Smooth muscle cell (in vitro differentiated cells): ENCODE data around the gene MAOA. TPM values are rescaled to one million over a fixed set of nuclear protein-coding genes. Genes with fewer than 3 reads are reported as not detected.

Experiments used
- DNase-seq: peaks from one replicate; lab custom pipeline; 2025; ENCODE audit not compliant: unreplicated experiment; lab: John Stamatoyannopoulos, UW
- H2AFZ ChIP-seq: fragments of 200-600 bp; sonication (generic); 2 replicates; pipeline ENCODE4 v1.6.0; 2016; ENCODE audit warnings: antibody characterized with exemption, low read depth, mild to moderate bottlenecking
- H3F3A ChIP-seq: fragments of 200-600 bp; sonication (generic); 2 replicates; pipeline ENCODE4 v1.6.0; 2017; ENCODE audit warnings: antibody characterized with exemption, low read depth
- H3K27ac ChIP-seq: fragments of 200-600 bp; sonication (generic); 2 replicates; pipeline ENCODE4 v1.5.1; 2016; ENCODE audit warnings: low read depth, mild to moderate bottlenecking
- H3K27me3 ChIP-seq: fragments of 200-600 bp; sonication (generic); 2 replicates; pipeline ENCODE4 v1.6.1; 2016; ENCODE audit warnings: low read depth, mild to moderate bottlenecking
- H3K36me3 ChIP-seq: fragments of 200-600 bp; sonication (generic); 2 replicates; pipeline ENCODE4 v1.5.1; 2016; ENCODE audit warnings: low read depth
- H3K4me1 ChIP-seq: fragments of 200-600 bp; sonication (generic); 2 replicates; pipeline ENCODE4 v1.5.1; 2016; ENCODE audit warnings: low read depth
- H3K4me2 ChIP-seq: fragments of 200-600 bp; sonication (generic); 2 replicates; pipeline ENCODE4 v1.6.0; 2016; ENCODE audit warnings: mild to moderate bottlenecking
- H3K4me3 ChIP-seq: fragments of 200-600 bp; sonication (generic); 2 replicates; pipeline ENCODE4 v1.5.1; 2016; ENCODE audit warnings: mild to moderate bottlenecking
- H3K79me2 ChIP-seq: fragments of 200-600 bp; sonication (generic); 2 replicates; pipeline ENCODE4 v1.6.0; 2016; ENCODE audit warnings: low read depth, mild to moderate bottlenecking
- H3K9ac ChIP-seq: fragments of 200-600 bp; sonication (generic); 2 replicates; pipeline ENCODE4 v1.6.0; 2016; ENCODE audit warnings: low read depth
- H3K9me3 ChIP-seq: fragments of 200-600 bp; sonication (generic); replicated peaks from 2 replicates; pipeline ENCODE4 v1.5.1; 2016; ENCODE audit warnings: low read depth
- H4K20me1 ChIP-seq: fragments of 200-600 bp; sonication (generic); 2 replicates; pipeline ENCODE4 v1.6.0; 2016; ENCODE audit warnings: low read depth
- CTCF ChIP-seq: fragments of 200-600 bp; sonication (generic); IDR thresholded peaks from 2 replicates; pipeline ENCODE4 v1.5.1; 2017; ENCODE audit warnings: borderline replicate concordance, mild to moderate bottlenecking, antibody characterized with exemption; ENCODE audit not compliant: insufficient read depth, poor library complexity, severe bottlenecking
- WGBS: methylation state at CpG from one replicate; pipeline ENCODE4 v1.1.7; 2016; ENCODE audit warnings: low lambda C conversion rate; 5-methylcytosine and 5-hydroxymethylcytosine counted together
- polyA plus RNA-seq: library from polyadenylated mRNA; unstranded; fragments of >200 nt; fragmentation: Nextera tagmentation; extraction: Ambion mirVana; gene quantifications from 2 replicates; pipeline ENCODE4 v1.2.1, GENCODE V29; 2016
- total RNA-seq: library from RNA; depleted of rRNA; stranded (reverse); fragments of >200 nt; gene quantifications from 2 replicates; pipeline ENCODE4 v1.2.3, GENCODE V29; 2014

The MAOA gene
- total RNA-seq = 1.2 and 2.0 TPM in 2 replicates
- polyA plus RNA-seq = 1.6 and 2.9 TPM in 2 replicates

GRCh38 chrX:43656005-43656494 lies at the start of gene MAOA:
Gene MAOA, plus strand, starts transcription at chrX:43656299. Its CDS starts 43 bp downstream, at chrX:43656342.
- DNase-seq = peak; percentile 6
- no peaks in the 10 kb centered on the region for H3K9me3 ChIP-seq

GRCh38 chrX:43612400-43612799 lies 43.7 kb upstream of the MAOA start:
- no peak overlapping the region for H3K27ac ChIP-seq
- H3F3A ChIP-seq = no peaks in the 10 kb centered on the region

More at GRCh38 chrX:43656005-43656494, at the start of gene MAOA:
- Histone ChIP-seq H3K9ac (peak within 1 kb of the TSS; percentile 97), H4K20me1 (no peaks in the 10 kb centered on the region), H3F3A (no peaks in the 10 kb centered on the region), H3K79me2 (no peaks in the 10 kb centered on the region), H3K4me3 (peak within 1 kb of the TSS; percentile 53), H3K4me1 (no peaks in the 10 kb centered on the region), H2AFZ (peak within 1 kb of the TSS; percentile 84), H3K4me2 (peak within 1 kb of the TSS; percentile 79), H3K27me3 (no peaks in the 10 kb centered on the region), H3K27ac (no peak within 1 kb of the TSS), H3K36me3 (no peaks in the 10 kb centered on the region)
- 37% methylated on average over 29 of the region's 29 CpGs for WGBS
- no peak for TF ChIP-seq CTCF

GRCh38 chrX:43615660-43616059 lies 40.4 kb upstream of the MAOA start:
- H3F3A ChIP-seq = no peaks in the 10 kb centered on the region
- H3K9me3 ChIP-seq = no peaks in the 10 kb centered on the region
- TF ChIP-seq CTCF = no peak
- no peak overlapping the region for H3K4me2 ChIP-seq
- DNase-seq = no peak
- no peak overlapping the region for H3K4me3 ChIP-seq
- WGBS = 62% methylated on average over 5 of the region's 5 CpGs
- H3K4me1 ChIP-seq = peaks cover 13% of the 10 kb centered on the region
- H3K27me3 ChIP-seq = no peaks in the 10 kb centered on the region
- H2AFZ ChIP-seq = no peak overlapping the region
- H3K27ac ChIP-seq = no peak overlapping the region
- H3K9ac ChIP-seq = no peak overlapping the region
- H3K79me2 ChIP-seq = no peaks in the 10 kb centered on the region
- no peaks in the 10 kb centered on the region for H4K20me1 ChIP-seq
- H3K36me3 ChIP-seq = no peaks in the 10 kb centered on the region

More at GRCh38 chrX:43612400-43612799, 43.7 kb upstream of the MAOA start:
- no peak overlapping the region for H2AFZ ChIP-seq
- no peaks in the 10 kb centered on the region for H4K20me1 ChIP-seq
- no peak for DNase-seq
- no peaks in the 10 kb centered on the region for H3K36me3 ChIP-seq
- H3K4me2 ChIP-seq = no peak overlapping the region
- H3K27me3 ChIP-seq = no peaks in the 10 kb centered on the region
- no peak for TF ChIP-seq CTCF
- no peaks in the 10 kb centered on the region for H3K79me2 ChIP-seq
- H3K4me3 ChIP-seq = no peak overlapping the region
- no peaks in the 10 kb centered on the region for H3K4me1 ChIP-seq
- no peaks in the 10 kb centered on the region for H3K9me3 ChIP-seq
- no peak overlapping the region for H3K9ac ChIP-seq
